Measurements from ENCODE around the gene DPM2.
A peak's percentile ranks its signal among the peaks of the same experiment; 100 is the strongest.

- TF ChIP-seq CTCF (IDR thresholded peaks at IDR 0.05) (peak; percentile 41), CHD2 (IDR thresholded peaks at IDR 0.05; ENCODE audit: low read length, partially characterized antibody) (no peak), MAX (IDR thresholded peaks at IDR 0.05) (no peak), HDAC2 (IDR thresholded peaks at IDR 0.05) (no peak), CEBPB (IDR thresholded peaks at IDR 0.05) (no peak), POLR2A (IDR thresholded peaks at IDR 0.05; ENCODE audit: low read length) (no peak), RFX5 (IDR thresholded peaks at IDR 0.05) (no peak), USF2 (IDR thresholded peaks at IDR 0.05) (no peak), NPAS2 (CRISPR knock-in tag; IDR thresholded peaks at IDR 0.05; ENCODE audit: borderline replicate concordance) (no peak), MYC (IDR thresholded peaks at IDR 0.05; ENCODE audit: borderline replicate concordance, low read length) (no peak)
These were observed 26.9 kb downstream of the DPM2 start for GRCh38 chr9:127910613-127911205.

All from A549 (cell line).